Spleen (tissue), 11 donors: ENCODE results near the gene RPL13A. TPM values are rescaled to one million over a fixed set of nuclear protein-coding genes. Genes with fewer than 3 reads are reported as not detected.

Experiments
- DNase-seq: peaks from one replicate; pipeline ENCODE4 v3.0.0-alpha.2; 2020
- H3K27ac ChIP-seq, 8 donors: fragments of 200-600 bp; sonication (generic) in 7 of 8; 1 replicate in 4 of 8; 2 replicates in 4 of 8; pipeline versions ENCODE4 v1.5.0 to v1.8.0; 2016 to 2021; ENCODE audit warnings: inconsistent platforms in 4 of 8, mild to moderate bottlenecking in 4 of 8, moderate library complexity in 1 of 8
- H3K27me3 ChIP-seq, 7 donors: fragments of 200-600 bp; sonication (generic) in 6 of 7; replicated peaks in 1 of 7; 1 replicate in 4 of 7; 2 replicates in 3 of 7; pipeline versions ENCODE4 v1.5.0 to v1.8.0; 2016 to 2021; ENCODE audit warnings: inconsistent platforms in 3 of 7, mild to moderate bottlenecking in 1 of 7
- H3K36me3 ChIP-seq, 6 donors: fragments of 200-600 bp; sonication (generic) in 5 of 6; 1 replicate in 4 of 6; 2 replicates in 2 of 6; pipeline versions ENCODE4 v1.5.0 to v1.8.0; 2016 to 2021; ENCODE audit warnings: inconsistent platforms in 2 of 6
- H3K4me1 ChIP-seq, 6 donors: fragments of 200-600 bp; sonication (generic) in 5 of 6; 1 replicate in 3 of 6; 2 replicates in 3 of 6; pipeline versions ENCODE4 v1.5.0 to v1.8.0; 2016 to 2021; ENCODE audit warnings: inconsistent platforms in 3 of 6
- H3K4me3 ChIP-seq, 8 donors: fragments of 200-600 bp; sonication (generic) in 7 of 8; 1 replicate in 4 of 8; 2 replicates in 4 of 8; pipeline versions ENCODE4 v1.5.0 to v1.8.0; 2016 to 2021; ENCODE audit warnings: inconsistent platforms in 4 of 8, mild to moderate bottlenecking in 4 of 8, moderate library complexity in 2 of 8
- H3K9me3 ChIP-seq, 8 donors: fragments of 200-600 bp; sonication (generic) in 7 of 8; 1 replicate in 4 of 8; 2 replicates in 4 of 8; pipeline versions ENCODE4 v1.5.0 to v1.8.0; 2016 to 2021; ENCODE audit warnings: inconsistent platforms in 4 of 8
- POLR2A ChIP-seq, 3 donors: fragments of 450-650 bp; IDR thresholded peaks; one replicate each; pipeline ENCODE4 v1.5.1; 2017; ENCODE audit warnings: antibody characterized with exemption in 3 of 3, mild to moderate bottlenecking in 1 of 3
- POLR2AphosphoS5 ChIP-seq, 3 donors: sonication (generic); formaldehyde crosslinking; IDR thresholded peaks; one replicate each; pipeline ENCODE4 v1.5.1; 2017; ENCODE audit warnings: antibody characterized with exemption in 3 of 3
- WGBS, 5 donors: extraction: QIAGEN DNeasy Blood & Tissue Kit in 3 of 5; methylation state at CpG; one replicate each; pipeline versions ENCODE4 v1.1.5 to v1.1.7; 2013 to 2018; 5-methylcytosine and 5-hydroxymethylcytosine counted together
- intact Hi-C: fragments of 100-400 bp; cut with DNase I; formaldehyde crosslinking; loops from one replicate; pipeline ENCODE4 v1.15.0; 2023; ENCODE audit warnings: low total_unique reads
- polyA plus RNA-seq, 3 donors: library from polyadenylated mRNA; stranded (reverse); fragments of 200-250 nt; gene quantifications; one replicate each; pipeline ENCODE4 v1.2.1, GENCODE V29; 2013
- total RNA-seq, 7 donors: library from RNA; depleted of rRNA in 3 of 7; stranded (reverse); fragments of >200 nt in 3 of 7; fragmentation: NEBNext Ultra II Directional in 4 of 7; extraction: Animal tissue kit (Norgen Biotek cat#: 25700) in 4 of 7; gene quantifications; one replicate each; pipeline versions ENCODE4 v1.1.0 to v1.2.1, GENCODE V29; 2016 to 2021
- TF ChIP-seq, protein P1 (sequence below), 11 experiments: fragments of 200-600 bp in 7 of 11; fragments of 450-650 bp in 4 of 11; sonication (generic) in 4 of 11; IDR thresholded peaks in 8 of 11; conservative IDR thresholded peaks in 3 of 11; 1 replicate in 7 of 11; 2 replicates in 4 of 11; pipeline versions ENCODE4 v1.4.0 to v1.8.0; 2016 to 2021; ENCODE audit warnings: antibody characterized with exemption in 11 of 11, inconsistent platforms in 4 of 11, mild to moderate bottlenecking in 1 of 11
- donor health status: healthy with polysubstance abuse.
- donor health status: DM: no; HTN: no; CAD: no; lungs with moderate emphysema.
- donor health status: DM: no; HTN: no; CAD: no.
- donor health status: Bipolar disorder and iron deficiency.
- donor health status: healthy.
- donor health status: DM: no; HTN: no; CAD: no.
- donor health status: DM: yes; HTN: yes; CAD: no.

RPL13A gene
- total and polyA plus RNA-seq, 10 donors, result 2,521 to 7,408 (median 3,003) TPM

DNA sequence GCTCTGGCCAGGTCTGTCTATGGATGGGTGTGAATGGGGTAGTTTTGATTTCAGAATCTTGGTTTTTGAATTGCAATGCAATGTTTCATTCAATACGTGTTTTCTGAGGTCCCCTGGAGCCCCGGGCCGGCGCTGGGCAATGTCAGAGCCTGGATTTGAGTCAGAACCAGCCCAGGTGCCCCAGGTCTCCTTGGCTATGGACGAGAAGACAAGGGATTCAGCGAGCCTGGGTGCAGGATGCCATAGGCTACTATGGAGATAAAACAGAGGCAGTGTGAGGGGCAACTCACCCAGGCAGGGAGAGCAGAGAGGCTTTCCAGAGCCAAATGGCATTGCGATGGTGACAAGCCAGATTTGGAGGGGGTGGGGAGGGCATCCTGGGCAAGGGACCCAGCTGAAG, 1.2 kb upstream of the RPL13A start:
- WGBS, 5 donors, result 91 to 96% (median 94%) methylated on average over 7 of the region's 7 CpGs

DNA sequence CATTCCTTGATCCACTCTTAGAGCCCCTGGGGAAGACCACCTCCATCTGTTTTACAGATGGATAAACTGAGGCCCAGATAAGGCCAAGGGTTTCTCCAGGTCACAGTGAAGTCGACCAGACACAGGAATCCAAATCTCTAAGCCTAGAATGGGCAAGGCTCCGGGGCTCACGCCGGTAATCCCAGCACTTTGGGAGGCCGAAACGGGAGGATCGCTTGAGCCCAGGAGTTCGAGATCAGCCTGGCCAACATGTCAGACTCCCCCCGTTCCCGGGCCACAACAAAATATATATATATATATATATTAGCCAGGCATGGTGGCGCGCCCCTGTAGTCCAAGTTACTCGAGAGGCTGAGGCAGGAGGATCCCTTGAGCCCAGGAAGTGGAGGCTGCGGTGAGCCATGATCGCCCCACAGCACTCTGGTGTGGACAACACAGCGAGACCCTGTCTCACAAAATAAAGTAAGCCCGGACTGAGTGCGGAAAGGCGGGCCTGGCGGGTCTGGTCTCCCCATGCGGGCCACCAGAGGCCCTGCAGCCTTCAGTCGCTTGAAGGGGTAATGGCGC, 615 bp upstream of the RPL13A start:
- Histone ChIP-seq H3K4me1 (peaks cover 21 to 49% (median 41%) of the 10 kb centered on the region in 6 donors), H3K9me3 (no peaks in the 10 kb centered on the region), H3K27me3 (no peaks in the 10 kb centered on the region), H3K36me3 (peaks cover 2 to 78% (median 37%) of the 10 kb centered on the region in 6 donors), H3K27ac (peak overlapping the region; percentile 68 to 96 (median 92)), H3K4me3 (peak overlapping the region in 5 of 8 donors; percentile 5 to 93 (median 76))
- TF ChIP-seq, protein P1, sequence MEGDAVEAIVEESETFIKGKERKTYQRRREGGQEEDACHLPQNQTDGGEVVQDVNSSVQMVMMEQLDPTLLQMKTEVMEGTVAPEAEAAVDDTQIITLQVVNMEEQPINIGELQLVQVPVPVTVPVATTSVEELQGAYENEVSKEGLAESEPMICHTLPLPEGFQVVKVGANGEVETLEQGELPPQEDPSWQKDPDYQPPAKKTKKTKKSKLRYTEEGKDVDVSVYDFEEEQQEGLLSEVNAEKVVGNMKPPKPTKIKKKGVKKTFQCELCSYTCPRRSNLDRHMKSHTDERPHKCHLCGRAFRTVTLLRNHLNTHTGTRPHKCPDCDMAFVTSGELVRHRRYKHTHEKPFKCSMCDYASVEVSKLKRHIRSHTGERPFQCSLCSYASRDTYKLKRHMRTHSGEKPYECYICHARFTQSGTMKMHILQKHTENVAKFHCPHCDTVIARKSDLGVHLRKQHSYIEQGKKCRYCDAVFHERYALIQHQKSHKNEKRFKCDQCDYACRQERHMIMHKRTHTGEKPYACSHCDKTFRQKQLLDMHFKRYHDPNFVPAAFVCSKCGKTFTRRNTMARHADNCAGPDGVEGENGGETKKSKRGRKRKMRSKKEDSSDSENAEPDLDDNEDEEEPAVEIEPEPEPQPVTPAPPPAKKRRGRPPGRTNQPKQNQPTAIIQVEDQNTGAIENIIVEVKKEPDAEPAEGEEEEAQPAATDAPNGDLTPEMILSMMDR (IDR thresholded peaks at IDR 0.05 in 8 of 11, conservative IDR thresholded peaks at IDR 0.05 in 3 of 11), result no peak
- no peak for TF ChIP-seq POLR2A (IDR thresholded peaks at IDR 0.05)
- no peak for TF ChIP-seq POLR2AphosphoS5 (IDR thresholded peaks at IDR 0.05)
- peak; percentile 84 for DNase-seq
- intact Hi-C loops, result no loop called here
- WGBS, 5 donors, result 62 to 67% (median 65%) methylated on average over 23 of the region's 23 CpGs

More for the DNA sequence above, 1.2 kb upstream of the RPL13A start:
- intact Hi-C loops, result no loop called here
- Histone ChIP-seq H3K4me3 (no peak overlapping the region), H3K27me3 (no peaks in the 10 kb centered on the region), H3K4me1 (peaks cover 21 to 45% (median 40%) of the 10 kb centered on the region in 6 donors), H3K9me3 (no peaks in the 10 kb centered on the region), H3K27ac (peak overlapping the region in 6 of 8 donors; percentile 89 to 96 (median 93)), H3K36me3 (peaks cover 0 to 78% (median 31%) of the 10 kb centered on the region in 6 donors)
- TF ChIP-seq POLR2A (IDR thresholded peaks at IDR 0.05) (no peak), POLR2AphosphoS5 (IDR thresholded peaks at IDR 0.05) (no peak)
- TF ChIP-seq, protein P1 (IDR thresholded peaks at IDR 0.05 in 8 of 11, conservative IDR thresholded peaks at IDR 0.05 in 3 of 11), result no peak
- no peak for DNase-seq

DNA sequence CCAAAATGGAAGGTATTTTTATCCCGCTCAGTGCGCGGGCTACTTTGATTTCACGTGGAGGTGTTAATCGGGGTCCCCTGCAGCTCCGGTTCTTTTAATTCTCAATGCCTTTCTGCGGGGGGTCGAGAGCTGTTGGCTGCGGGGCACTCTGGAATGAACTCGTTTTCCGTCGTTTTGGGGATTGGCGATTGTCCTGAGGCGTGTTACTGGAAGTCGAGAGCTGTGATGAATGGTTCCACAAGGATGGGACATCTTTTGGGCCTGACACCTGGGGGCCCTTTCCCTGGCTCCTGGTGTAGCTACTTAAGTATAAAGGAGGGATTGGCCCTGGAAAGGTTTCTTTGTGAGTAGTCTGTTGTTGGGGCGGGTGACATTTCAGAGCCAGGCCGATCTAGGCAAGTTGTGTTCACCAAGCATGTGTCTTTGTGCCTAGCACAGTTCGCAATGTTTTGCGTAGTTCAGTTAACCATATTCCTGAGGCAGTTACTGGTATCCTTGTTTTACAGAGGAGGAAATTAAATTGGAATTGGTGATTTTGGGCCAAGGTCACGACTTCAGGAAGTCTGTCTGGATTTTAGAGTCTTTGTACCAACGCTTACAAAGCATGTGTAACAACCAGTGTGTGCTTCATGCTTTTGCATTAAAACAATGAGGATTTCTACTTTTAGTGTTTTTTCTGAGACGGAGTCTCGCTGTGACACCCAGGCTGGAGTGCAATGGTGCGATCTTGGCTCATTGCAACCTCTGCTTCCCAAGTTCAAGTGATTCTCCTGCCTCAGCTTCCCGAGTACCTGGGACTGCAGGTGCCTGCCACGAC, 846 bp downstream of the RPL13A start:
- peaks cover 21 to 57% (median 47%) of the 10 kb centered on the region in 6 donors for H3K4me1 ChIP-seq
- H3K4me3 ChIP-seq, result peak overlapping the region; percentile 76 to 99 (median 93)
- peaks cover 2 to 78% (median 42%) of the 10 kb centered on the region in 6 donors for H3K36me3 ChIP-seq
- peak overlapping the region; percentile 89 to 98 (median 93) for H3K27ac ChIP-seq
- no peak for DNase-seq
- TF ChIP-seq POLR2A (IDR thresholded peaks at IDR 0.05), result no peak
- TF ChIP-seq, protein P1 (IDR thresholded peaks at IDR 0.05 in 8 of 11, conservative IDR thresholded peaks at IDR 0.05 in 3 of 11), result no peak
- TF ChIP-seq POLR2AphosphoS5 (IDR thresholded peaks at IDR 0.05), result no peak
- H3K9me3 ChIP-seq, result no peaks in the 10 kb centered on the region
- H3K27me3 ChIP-seq, result no peaks in the 10 kb centered on the region
- intact Hi-C loops, result no loop called here
- WGBS, 5 donors, result 1 to 2% (median 1%) methylated on average over 26 of the region's 26 CpGs
